AG04450 (cell line): ENCODE results near the gene TNC. TPM values are rescaled to one million over a fixed set of nuclear protein-coding genes. Genes with fewer than 3 reads are reported as not detected.
A peak's percentile ranks its signal among the peaks of the same experiment; 100 is the strongest.

Experiments used
- CTCF ChIA-PET: fragments of 300-600, 350-600 bp; formaldehyde crosslinking; extraction: SDS; loops from one replicate; lab custom pipeline; 2022; ENCODE audit warnings: antibody characterized with exemption, inconsistent platforms; lab: Charles Lee
- POLR2A ChIA-PET: fragments of 350-600 bp; formaldehyde crosslinking; extraction: SDS; loops from one replicate; lab custom pipeline; 2021; ENCODE audit warnings: antibody characterized with exemption, inconsistent platforms; lab: Yijun Ruan, JAX
- DNase-seq: peaks from one replicate; pipeline ENCODE4 v3.0.0-alpha.2; 2011; ENCODE audit warnings: low read depth, low spot score
- H3K27ac ChIP-seq: one replicate; pipeline ENCODE4 v1.5.1; 2012; ENCODE audit warnings: low read depth, low read length, control low read depth
- H3K27me3 ChIP-seq: one replicate; pipeline ENCODE4 v1.6.0; 2012; ENCODE audit warnings: low read length; ENCODE audit not compliant: control insufficient read depth, insufficient read depth
- H3K4me3 ChIP-seq: 2 replicates; pipeline ENCODE4 v1.5.1; 2011; ENCODE audit warnings: mild to moderate bottlenecking, low read depth, low read length, control low read depth
- H3K9me3 ChIP-seq: 2 replicates; pipeline ENCODE4 v1.5.1; 2012; ENCODE audit warnings: low read length; ENCODE audit not compliant: control insufficient read depth, insufficient read depth
- CTCF ChIP-seq: IDR thresholded peaks from 2 replicates; pipeline ENCODE4 v1.5.1; 2011; ENCODE audit warnings: low read depth, low read length, control low read depth, inconsistent platforms
- polyA plus RNA-seq: library from polyadenylated mRNA; depleted of rRNA; stranded (reverse); fragments of >200 nt; gene quantifications from 2 replicates; pipeline ENCODE4 v1.2.3, GENCODE V29; 2011

The TNC gene
- polyA plus RNA-seq, 1 experiment: 265 TPM

DNA sequence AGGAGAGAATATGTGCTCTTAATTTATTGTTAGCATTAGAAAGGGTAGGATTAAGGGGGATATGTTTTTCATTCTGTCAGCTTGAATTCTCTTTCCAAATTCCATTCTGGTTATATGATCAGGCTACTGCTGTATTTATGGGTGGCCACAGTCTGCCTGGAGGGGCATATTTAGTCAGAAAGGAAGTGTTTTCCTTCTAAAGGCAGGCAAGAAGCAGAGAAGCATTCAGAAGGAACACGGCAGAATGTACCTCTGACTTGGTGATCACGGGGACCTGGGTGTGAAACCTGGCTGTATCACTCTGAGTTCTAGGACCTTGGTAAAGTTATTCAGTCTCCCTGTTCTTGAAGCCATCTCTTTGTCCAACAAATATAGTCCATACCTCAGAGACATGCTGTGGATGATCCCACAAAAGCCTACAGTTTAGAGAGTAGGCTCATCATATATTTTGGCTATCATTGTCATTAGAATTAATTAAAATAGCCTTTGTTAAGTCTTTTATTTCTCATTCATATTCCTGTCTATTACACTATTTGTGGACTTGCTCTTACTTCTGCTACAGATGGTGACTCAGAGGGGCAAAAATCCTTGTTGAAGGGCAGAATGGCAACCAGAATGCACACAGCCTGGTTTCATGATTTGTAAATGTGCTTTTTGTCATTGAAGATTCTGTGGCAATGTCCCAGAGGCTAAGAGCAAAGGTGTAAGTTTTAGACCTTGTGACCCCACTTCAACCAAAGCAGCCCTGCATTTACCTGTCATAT, 2.7 kb downstream of the TNC start:
- TF ChIP-seq CTCF: no peak
- Histone ChIP-seq H3K9me3 (no peaks in the 10 kb centered on the region), H3K4me3 (peak overlapping the region; percentile 77), H3K27ac (no peak overlapping the region), H3K27me3 (no peaks in the 10 kb centered on the region)
- ChIA-PET CTCF (no interaction called here), POLR2A (interaction anchor here (1.0 to 1.7 kb wide), 2 partner anchors 18 to 252 kb away, joined by 3 to 4 read pairs; no protein-coding TSS in a partner anchor)
- DNase-seq: no peak

GRCh38 chr9:115114546-115114945, 3.4 kb downstream of the TNC start:
- no peaks in the 10 kb centered on the region for H3K27me3 ChIP-seq
- no peak overlapping the region for H3K27ac ChIP-seq
- TF ChIP-seq CTCF: no peak
- CTCF ChIA-PET: no interaction called here
- POLR2A ChIA-PET: no interaction called here
- DNase-seq: no peak
- no peaks in the 10 kb centered on the region for H3K9me3 ChIP-seq
- peak overlapping the region; percentile 77 for H3K4me3 ChIP-seq

GRCh38 chr9:115114084-115114483, 3.9 kb downstream of the TNC start:
- no peaks in the 10 kb centered on the region for H3K9me3 ChIP-seq
- ChIA-PET CTCF (interaction anchor here (0.6 kb wide), 1 partner anchor 179 kb away, joined by 3 read pairs; no protein-coding TSS in a partner anchor), POLR2A (no interaction called here)
- no peak overlapping the region for H3K4me3 ChIP-seq
- no peak overlapping the region for H3K27ac ChIP-seq
- no peak for DNase-seq
- TF ChIP-seq CTCF: no peak
- no peaks in the 10 kb centered on the region for H3K27me3 ChIP-seq

- POLR2A ChIA-PET: interaction anchor here (0.6 kb wide), 1 partner anchor 524 kb away, joined by 3 read pairs; the partner anchor contains the start of gene ATP6V1G1
- no peak overlapping the region for H3K27ac ChIP-seq
- H3K4me3 ChIP-seq: no peak overlapping the region
- no peaks in the 10 kb centered on the region for H3K9me3 ChIP-seq
- no peaks in the 10 kb centered on the region for H3K27me3 ChIP-seq
- no peak for DNase-seq
- CTCF ChIA-PET: no interaction called here
- TF ChIP-seq CTCF: no peak
These were observed 6.1 kb downstream of the TNC start for GRCh38 chr9:115111874-115112273.

DNA sequence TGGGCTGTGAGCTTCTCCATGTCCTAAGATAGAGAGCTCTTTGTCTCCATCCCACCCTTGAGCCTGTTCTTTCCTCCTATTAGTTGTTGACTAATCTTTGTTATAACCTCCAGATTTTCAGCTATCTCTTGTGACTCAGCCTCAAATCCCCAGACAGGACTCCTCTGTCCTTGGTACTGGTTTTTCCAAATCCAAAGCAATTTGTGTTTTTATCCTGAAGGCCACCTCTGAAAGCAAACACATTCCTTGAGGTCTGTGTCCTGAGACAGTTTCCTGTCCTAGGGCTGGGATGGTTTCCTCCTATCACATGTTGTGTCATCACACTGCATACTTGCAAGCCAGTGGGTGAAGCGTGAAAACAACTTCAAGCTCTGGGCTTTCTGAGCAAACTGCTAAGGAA, 8.5 kb downstream of the TNC start:
- no peak for DNase-seq
- TF ChIP-seq CTCF: no peak
- no peaks in the 10 kb centered on the region for H3K27me3 ChIP-seq
- POLR2A ChIA-PET: interaction anchor here (1.1 kb wide), 1 partner anchor 9 kb away, joined by 3 read pairs; the partner anchor contains the start of gene TNC
- H3K9me3 ChIP-seq: no peaks in the 10 kb centered on the region
- CTCF ChIA-PET: no interaction called here
- H3K4me3 ChIP-seq: no peak overlapping the region
- H3K27ac ChIP-seq: no peak overlapping the region
